Kidney capillary endothelial cell (primary cell): ENCODE measurements around the gene PQBP1.
"Not testable (repeated sequence)": the region's sequence is repeated elsewhere in the genome, so short reads cannot be mapped to it uniquely, and the experiment has no call there.

Experiments used
- DNase-seq: peaks from one replicate; pipeline ENCODE4 v3.0.0-alpha.2; 2018; ENCODE audit warnings: low spot score

PQBP1 gene, protein sequence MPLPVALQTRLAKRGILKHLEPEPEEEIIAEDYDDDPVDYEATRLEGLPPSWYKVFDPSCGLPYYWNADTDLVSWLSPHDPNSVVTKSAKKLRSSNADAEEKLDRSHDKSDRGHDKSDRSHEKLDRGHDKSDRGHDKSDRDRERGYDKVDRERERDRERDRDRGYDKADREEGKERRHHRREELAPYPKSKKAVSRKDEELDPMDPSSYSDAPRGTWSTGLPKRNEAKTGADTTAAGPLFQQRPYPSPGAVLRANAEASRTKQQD

DNA sequence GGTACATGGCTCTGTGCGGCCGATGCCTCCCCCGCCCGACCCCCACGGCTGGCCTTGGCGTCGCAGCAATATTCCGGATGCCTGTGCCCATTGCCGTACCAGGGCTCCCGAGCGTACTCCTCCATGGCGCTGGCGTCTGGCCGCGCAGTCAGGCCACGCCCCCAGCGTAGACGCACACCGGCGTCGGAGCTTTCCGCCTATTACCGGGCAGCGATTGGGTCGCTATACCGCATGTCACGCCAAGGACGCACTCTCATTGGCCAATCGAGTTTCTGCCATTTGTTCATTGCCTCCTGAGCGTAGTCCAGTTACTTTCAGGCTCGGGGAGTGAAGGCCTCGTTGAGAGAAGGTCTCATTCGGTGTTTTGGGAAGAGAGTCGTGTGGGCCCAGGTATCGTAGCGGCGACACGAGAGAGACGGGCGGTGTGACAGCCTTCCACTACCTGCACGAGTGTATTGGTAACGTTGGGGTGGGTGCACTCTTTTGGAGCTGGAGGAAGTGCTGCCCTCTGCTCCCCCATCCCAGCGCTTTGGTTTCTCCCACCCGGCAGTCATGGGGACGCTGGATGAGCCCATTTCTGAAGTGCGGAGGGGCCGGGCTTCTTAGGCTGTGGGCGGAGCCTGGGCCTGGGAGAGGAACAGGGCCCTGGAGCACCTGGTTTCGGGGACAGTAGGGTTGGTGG is at the start of gene PQBP1, which contains the start of gene TIMM17B:
PQBP1 (plus strand) TSS at position 306 of the 682 bp plus-strand sequence. CDS start 580 bp downstream, outside the sequence.
TIMM17B (minus strand) TSS at position 144 of the 682 bp plus-strand sequence; CDS start at position 125, 19 bp downstream.
- peak; percentile 72 for DNase-seq

DNA sequence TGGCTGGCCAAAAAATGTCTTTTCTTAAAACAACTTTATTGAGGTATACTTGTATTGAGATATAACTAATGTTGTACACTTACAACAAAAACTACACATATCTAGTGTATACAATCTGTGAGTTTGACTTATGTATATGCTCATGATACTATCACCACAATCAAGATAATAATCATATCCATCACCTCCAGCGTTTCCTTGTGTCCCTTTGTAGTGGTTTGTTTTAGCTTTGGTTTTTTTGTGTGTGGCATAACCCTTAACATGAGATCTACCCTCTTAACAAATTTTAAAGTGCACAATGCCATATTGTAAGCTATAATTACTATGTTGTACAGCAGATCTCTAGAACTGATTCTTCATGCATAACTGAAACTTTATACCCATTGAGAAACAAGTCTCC is 48.9 kb upstream of the PQBP1 start:
- DNase-seq: no peak

DNA sequence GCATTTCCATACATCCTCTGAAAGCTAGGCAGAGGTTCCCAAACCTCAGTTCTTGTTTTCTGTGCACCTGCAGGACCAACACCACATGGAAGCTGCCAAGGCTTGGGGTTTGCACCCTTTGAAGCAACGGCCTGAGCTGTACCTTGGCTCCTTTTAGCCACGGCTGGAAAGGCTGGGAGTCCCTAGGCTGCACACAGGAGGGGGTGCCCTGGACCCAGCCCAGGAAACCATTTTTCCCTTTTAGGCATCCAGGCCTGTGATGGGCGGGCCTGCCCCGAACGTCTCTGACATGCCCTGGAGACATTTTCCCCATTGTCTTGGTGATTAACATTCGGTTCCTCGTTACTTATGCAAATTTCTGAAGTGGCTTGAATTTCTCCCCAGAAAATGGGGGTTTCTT is 44.9 kb upstream of the PQBP1 start:
- DNase-seq: no peak

GRCh38 chrX:48853494-48853893 is 44.2 kb upstream of the PQBP1 start:
- not testable (repeated sequence) for DNase-seq

- DNase-seq: not testable (repeated sequence)
Measured at GRCh38 chrX:48854121-48854804, 43.5 kb upstream of the PQBP1 start.

DNA sequence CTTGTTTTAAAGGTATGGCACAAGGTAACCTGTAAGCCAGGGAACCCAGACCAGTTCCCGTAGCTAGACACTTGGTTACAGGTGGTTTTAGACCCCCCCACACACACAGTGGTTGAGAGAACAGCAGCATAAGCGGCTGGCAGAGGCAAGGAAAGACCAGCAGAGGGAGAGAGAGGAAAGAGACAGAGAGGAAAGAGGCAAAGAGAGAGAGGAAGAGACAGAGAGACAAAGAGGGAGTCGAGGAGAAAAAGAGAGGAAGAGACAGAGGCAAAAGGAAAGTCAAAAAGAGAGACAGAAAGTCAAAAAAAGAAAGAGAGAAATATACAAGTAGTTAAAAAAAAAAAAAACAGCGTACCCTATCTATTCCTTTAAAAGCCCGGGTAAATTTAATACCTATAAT is 42.8 kb upstream of the PQBP1 start:
- DNase-seq: no peak

DNA sequence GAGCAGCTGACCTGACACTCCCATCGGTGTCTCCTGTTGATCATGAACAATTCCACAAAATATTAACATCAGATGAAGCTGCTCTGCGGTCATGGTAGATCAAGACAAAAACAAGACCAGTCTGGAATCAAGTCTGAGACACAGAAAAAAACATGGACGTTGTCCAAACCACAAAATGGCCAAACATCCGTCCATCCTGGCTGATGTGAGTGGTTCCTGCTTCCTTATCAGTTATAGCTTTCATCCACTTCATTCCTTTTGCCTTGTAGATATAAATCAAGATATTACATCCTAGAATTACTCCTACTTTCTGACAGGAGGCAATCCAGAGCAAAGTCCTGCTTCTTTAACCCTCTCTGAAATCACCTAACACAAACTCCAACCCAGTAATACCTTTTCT is 33.5 kb upstream of the PQBP1 start:
- no peak for DNase-seq

DNA sequence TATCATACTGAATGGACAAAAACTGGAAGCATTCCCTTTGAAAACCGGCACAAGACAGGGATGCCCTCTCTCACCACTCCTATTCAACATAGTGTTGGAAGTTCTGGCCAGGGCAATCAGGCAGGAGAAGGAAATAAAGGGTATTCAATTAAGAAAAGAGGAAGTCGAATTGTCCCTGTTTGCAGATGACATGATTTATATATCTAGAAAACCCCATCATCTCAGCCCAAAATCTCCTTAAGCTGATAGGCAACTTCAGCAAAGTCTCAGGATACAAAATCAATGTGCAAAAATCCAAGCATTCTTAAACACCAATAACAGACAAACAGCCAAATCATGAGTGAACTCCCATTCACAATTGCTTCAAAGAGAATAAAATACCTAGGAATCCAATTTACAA is 25.7 kb upstream of the PQBP1 start:
- DNase-seq: not testable (repeated sequence)

DNA sequence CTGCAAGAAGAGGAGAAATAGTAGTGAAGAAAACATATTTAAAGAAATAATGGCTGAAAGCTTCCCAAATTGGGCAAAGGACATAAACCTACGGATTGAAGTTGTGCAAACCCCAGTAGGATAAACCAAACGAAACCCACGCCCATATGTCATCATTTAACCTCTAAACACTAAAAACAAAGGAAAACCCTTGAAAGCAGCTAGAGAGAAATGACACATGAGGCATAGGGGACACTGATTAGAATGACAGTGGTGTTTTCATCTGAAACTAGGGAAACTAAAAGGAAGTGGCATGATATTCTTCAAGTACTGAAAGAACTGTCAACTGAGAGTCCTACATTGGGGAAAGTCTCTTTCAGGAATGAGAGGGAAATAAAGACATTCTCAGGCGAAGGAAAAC is 20.8 kb upstream of the PQBP1 start:
- not testable (repeated sequence) for DNase-seq

GRCh38 chrX:48883729-48884128 is 14.0 kb upstream of the PQBP1 start:
- no peak for DNase-seq

GRCh38 chrX:48886586-48886985 is 11.1 kb upstream of the PQBP1 start:
- DNase-seq: not testable (repeated sequence)

- DNase-seq: no peak
Measured at GRCh38 chrX:48890296-48890925, 7.3 kb upstream of the PQBP1 start.

DNA sequence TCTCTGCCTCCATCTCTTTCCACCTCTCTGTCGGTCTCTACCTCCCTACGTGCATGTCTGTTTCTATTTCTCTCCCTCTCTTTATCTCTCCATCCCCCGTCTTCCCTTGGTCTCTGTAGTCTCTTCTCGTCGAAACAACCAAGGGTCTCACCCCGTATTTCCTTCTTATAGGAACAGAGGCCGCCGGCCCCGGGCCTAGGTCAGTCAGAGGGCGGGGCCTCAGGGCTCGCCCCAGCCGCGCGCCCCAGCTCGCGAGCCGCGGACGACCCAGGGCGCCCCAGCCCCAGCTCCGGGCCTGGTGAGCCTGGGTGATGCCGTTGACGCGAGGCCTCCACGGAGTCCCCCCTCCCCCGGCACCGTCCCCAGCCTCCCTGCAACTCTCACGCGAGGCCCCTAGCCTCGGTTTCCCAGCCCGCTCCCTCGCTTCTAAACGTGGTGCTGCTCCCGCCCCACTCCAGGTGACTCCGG is 6.8 kb upstream of the PQBP1 start:
- no peak for DNase-seq

GRCh38 chrX:48891402-48892288 is 6.1 kb upstream of the PQBP1 start:
- DNase-seq: peak; percentile 33

- DNase-seq: no peak
Measured at GRCh38 chrX:48892896-48893295, 4.8 kb upstream of the PQBP1 start.

- DNase-seq: no peak
Measured at GRCh38 chrX:48893556-48894348, 4.0 kb upstream of the PQBP1 start.

GRCh38 chrX:48894891-48895290 is 2.8 kb upstream of the PQBP1 start:
- no peak for DNase-seq

GRCh38 chrX:48896611-48897011 is 1.1 kb upstream of the PQBP1 start:
- DNase-seq: no peak

DNA sequence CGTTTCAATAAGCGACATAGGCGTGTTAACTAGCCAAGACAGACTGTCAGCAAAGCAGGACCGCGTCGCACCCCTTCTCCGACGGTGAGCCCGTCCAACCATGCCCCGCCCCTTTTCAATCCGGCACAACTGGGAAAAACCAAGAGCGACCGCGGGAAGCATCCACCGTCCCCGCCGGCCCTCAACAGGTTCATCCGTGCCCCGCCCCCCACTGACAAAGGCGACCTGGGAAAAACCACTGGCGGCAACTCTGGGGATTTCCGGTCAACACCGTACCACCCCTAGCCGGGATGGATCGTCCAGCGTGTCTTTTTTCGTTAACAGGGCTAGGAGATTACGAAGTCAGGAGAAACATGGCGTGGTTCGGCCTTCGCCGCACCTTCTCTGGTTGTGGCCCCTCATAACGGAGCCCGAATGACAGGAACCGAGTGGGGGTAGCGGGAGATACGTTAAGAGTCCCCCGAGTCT is 539 bp upstream of the PQBP1 start:
- peak; percentile 49 for DNase-seq

GRCh38 chrX:48899078-48899410 is 1.3 kb downstream of the PQBP1 start:
- no peak for DNase-seq

DNA sequence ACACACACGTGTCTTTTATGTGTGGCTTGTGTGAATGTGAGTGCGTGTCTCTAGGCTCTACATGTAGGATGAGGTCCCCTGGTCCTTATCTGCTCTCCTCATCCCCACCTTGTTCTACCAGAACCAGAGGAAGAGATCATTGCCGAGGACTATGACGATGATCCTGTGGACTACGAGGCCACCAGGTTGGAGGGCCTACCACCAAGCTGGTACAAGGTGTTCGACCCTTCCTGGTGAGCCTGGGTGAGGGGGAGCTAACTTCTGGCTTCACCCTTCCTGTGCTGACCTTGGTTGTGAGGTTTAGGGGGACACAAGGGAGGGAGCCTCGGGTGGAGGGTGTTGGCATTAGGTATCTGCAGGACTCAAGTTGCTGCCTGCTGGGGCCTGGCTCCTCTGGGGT is 3.3 kb downstream of the PQBP1 start:
- no peak for DNase-seq
